ENCODE results near the gene PANK4. TPM values are rescaled to one million over a fixed set of nuclear protein-coding genes. Genes with fewer than 3 reads are reported as not detected.

Gene PANK4
- total RNA-seq, 1 experiment from 2014 or later = 32.2 TPM

GRCh38 chr1:2548068-2548589, 21.7 kb upstream of the PANK4 start:
- Histone ChIP-seq H3K56ac (ENCODE audit: insufficient read length, low read depth, low read length) (no peak overlapping the region), H3K27ac (ENCODE audit: insufficient read length, low read depth, low read length) (no peak overlapping the region), H3K79me2 (ENCODE audit: insufficient read depth, low read length) (no peaks in the 10 kb centered on the region), H3T11ph (ENCODE audit: low read length) (no peak overlapping the region), H3K4me1 (ENCODE audit: insufficient read depth, low read length) (no peaks in the 10 kb centered on the region; the same call in 1 of the 2 replicates), H4K5ac (ENCODE audit: insufficient read length, low read depth, low read length) (no peak overlapping the region), H4K8ac (replicated peaks; ENCODE audit: insufficient read length, low read depth, low read length) (no peak overlapping the region), H3K4ac (ENCODE audit: low read depth, low read length) (no peak overlapping the region), H4K91ac (ENCODE audit: insufficient read length, low read depth, low read length) (no peak overlapping the region), H3K23me2 (ENCODE audit: insufficient read length, low read depth, low read length, poor library complexity, severe bottlenecking) (peaks cover 12% of the 10 kb centered on the region), H3K23ac (ENCODE audit: insufficient read length, low read depth, low read length) (no peak overlapping the region), H3K18ac (ENCODE audit: insufficient read length, low read depth, low read length) (no peak overlapping the region), H3K79me1 (ENCODE audit: insufficient read depth, low read depth, low read length, poor library complexity, severe bottlenecking) (no peaks in the 10 kb centered on the region), H2AK5ac (ENCODE audit: insufficient read length, low read length) (no peak overlapping the region), H3K4me2 (ENCODE audit: insufficient read depth, insufficient read length, low read length) (peak overlapping the region; percentile 74), H2BK120ac (ENCODE audit: low read depth, low read length, poor library complexity, severe bottlenecking) (no peak overlapping the region), H4K20me1 (ENCODE audit: control insufficient read depth, insufficient read depth, insufficient read length) (no peaks in the 10 kb centered on the region), H3K14ac (ENCODE audit: insufficient read depth, low read length) (no peak overlapping the region), H3K9me3 (ENCODE audit: control insufficient read depth, low read depth, low read length) (no peaks in the 10 kb centered on the region), H3K27me3 (ENCODE audit: insufficient read depth, low read length) (no peaks in the 10 kb centered on the region), H2BK20ac (ENCODE audit: low read depth, low read length, poor library complexity, severe bottlenecking) (no peak overlapping the region), H3K9ac (ENCODE audit: extremely low read depth, insufficient read length, low read length) (no peak overlapping the region), H2BK12ac (ENCODE audit: insufficient read length, low read depth, low read length) (no peak overlapping the region), H2BK15ac (ENCODE audit: low read depth, low read length) (no peak overlapping the region), H2BK5ac (ENCODE audit: insufficient read length, low read length) (no peak overlapping the region), H2AFZ (ENCODE audit: low read length) (no peak overlapping the region)
- Mint-ChIP-seq H3K27ac (peak overlapping the region in 1 of 3 experiments; percentile 55; a peak in 1 of 7 replicates), H3K27me3 (ENCODE audit: low read depth) (no peaks in the 10 kb centered on the region), H3K4me3 (peak overlapping the region; percentile 61 to 84; a peak in 2 of 5 replicates), H3K4me1 (peaks cover 10 to 27% of the 10 kb centered on the region in 2 experiments), H3K36me3 (ENCODE audit: insufficient read depth in 1 of 3, low read depth in 3 of 3) (no peaks in the 10 kb centered on the region), H3K9me3 (no peaks in the 10 kb centered on the region)
- no CpG with 5 or more reads among the region's 17 CpGs for WGBS (ENCODE audit: extremely low coverage, insufficient read length, low lambda C conversion rate)
- TF ChIP-seq, protein P1, sequence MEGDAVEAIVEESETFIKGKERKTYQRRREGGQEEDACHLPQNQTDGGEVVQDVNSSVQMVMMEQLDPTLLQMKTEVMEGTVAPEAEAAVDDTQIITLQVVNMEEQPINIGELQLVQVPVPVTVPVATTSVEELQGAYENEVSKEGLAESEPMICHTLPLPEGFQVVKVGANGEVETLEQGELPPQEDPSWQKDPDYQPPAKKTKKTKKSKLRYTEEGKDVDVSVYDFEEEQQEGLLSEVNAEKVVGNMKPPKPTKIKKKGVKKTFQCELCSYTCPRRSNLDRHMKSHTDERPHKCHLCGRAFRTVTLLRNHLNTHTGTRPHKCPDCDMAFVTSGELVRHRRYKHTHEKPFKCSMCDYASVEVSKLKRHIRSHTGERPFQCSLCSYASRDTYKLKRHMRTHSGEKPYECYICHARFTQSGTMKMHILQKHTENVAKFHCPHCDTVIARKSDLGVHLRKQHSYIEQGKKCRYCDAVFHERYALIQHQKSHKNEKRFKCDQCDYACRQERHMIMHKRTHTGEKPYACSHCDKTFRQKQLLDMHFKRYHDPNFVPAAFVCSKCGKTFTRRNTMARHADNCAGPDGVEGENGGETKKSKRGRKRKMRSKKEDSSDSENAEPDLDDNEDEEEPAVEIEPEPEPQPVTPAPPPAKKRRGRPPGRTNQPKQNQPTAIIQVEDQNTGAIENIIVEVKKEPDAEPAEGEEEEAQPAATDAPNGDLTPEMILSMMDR (conservative IDR thresholded peaks at IDR 0.05) = peak; percentile 95
- peak; percentile 91 for DNase-seq
